ENCODE results near the gene ESR1.
"Not testable (repeated sequence)": the region's sequence is repeated elsewhere in the genome, so short reads cannot be mapped to it uniquely, and the experiment has no call there.

ESR1 gene

GRCh38 chr6:151894426-151894825, 86.9 kb downstream of the ESR1 start:
- DNase-seq (ENCODE audit: low read depth in 2 of 2): not testable (repeated sequence)

- DNase-seq (ENCODE audit: low read depth in 2 of 2): not testable (repeated sequence)
These were observed 91.7 kb downstream of the ESR1 start for GRCh38 chr6:151899221-151899620.

- not testable (repeated sequence) for DNase-seq (ENCODE audit: low read depth in 2 of 2)
These were observed 92.3 kb downstream of the ESR1 start for GRCh38 chr6:151899796-151900195.

- DNase-seq (ENCODE audit: low read depth in 2 of 2): no peak
These were observed 92.8 kb downstream of the ESR1 start for GRCh38 chr6:151900256-151900655.

- no peak for DNase-seq (ENCODE audit: low read depth in 2 of 2)
These were observed 93.5 kb downstream of the ESR1 start for GRCh38 chr6:151901009-151901411.

- DNase-seq (ENCODE audit: low read depth in 2 of 2): no peak
These were observed 97.1 kb downstream of the ESR1 start for GRCh38 chr6:151904631-151905030.

GRCh38 chr6:151905072-151905471, 97.6 kb downstream of the ESR1 start:
- no peak for DNase-seq (ENCODE audit: low read depth in 2 of 2)

GRCh38 chr6:151905854-151906253, 98.4 kb downstream of the ESR1 start:
- no peak for DNase-seq (ENCODE audit: low read depth in 2 of 2)

- no peak for DNase-seq (ENCODE audit: low read depth in 2 of 2)
These were observed 103.9 kb downstream of the ESR1 start for GRCh38 chr6:151911401-151911800.

GRCh38 chr6:151914484-151914883, 107.0 kb downstream of the ESR1 start:
- DNase-seq (ENCODE audit: low read depth in 2 of 2): no peak

GRCh38 chr6:151916075-151916474, 108.6 kb downstream of the ESR1 start:
- DNase-seq (ENCODE audit: low read depth in 2 of 2): no peak

- DNase-seq (ENCODE audit: low read depth in 2 of 2): no peak
These were observed 109.2 kb downstream of the ESR1 start for GRCh38 chr6:151916680-151917164.

GRCh38 chr6:151917531-151918329, 110.2 kb downstream of the ESR1 start:
- DNase-seq (ENCODE audit: low read depth in 2 of 2): no peak

GRCh38 chr6:151940307-151940706, 132.8 kb downstream of the ESR1 start:
- DNase-seq (ENCODE audit: low read depth in 2 of 2): no peak

GRCh38 chr6:151948002-151948743, 140.7 kb downstream of the ESR1 start:
- DNase-seq (ENCODE audit: low read depth in 2 of 2): no peak

- no peak for DNase-seq (ENCODE audit: low read depth in 2 of 2)
These were observed 150.8 kb downstream of the ESR1 start for GRCh38 chr6:151958332-151958731.

- DNase-seq (ENCODE audit: low read depth in 2 of 2): no peak
These were observed 151.6 kb downstream of the ESR1 start for GRCh38 chr6:151959086-151959485.

- DNase-seq (ENCODE audit: low read depth in 2 of 2): no peak
These were observed 154.3 kb downstream of the ESR1 start for GRCh38 chr6:151961809-151962208.

GRCh38 chr6:151962246-151962846, 154.9 kb downstream of the ESR1 start:
- DNase-seq (ENCODE audit: low read depth in 2 of 2): no peak

GRCh38 chr6:151963001-151963400, 155.5 kb downstream of the ESR1 start:
- DNase-seq (ENCODE audit: low read depth in 2 of 2): no peak

- DNase-seq (ENCODE audit: low read depth in 2 of 2): not testable (repeated sequence)
These were observed 156.9 kb downstream of the ESR1 start for GRCh38 chr6:151964412-151964811.

- DNase-seq (ENCODE audit: low read depth in 2 of 2): no peak
These were observed 166.7 kb downstream of the ESR1 start for GRCh38 chr6:151974061-151974617.
